Activated naive CD4-positive, alpha-beta T cell treated with anti-CD3 and anti-CD28 coated beads, Interleukin-2, amount 50 U/mL, for 24 hours (primary cell): Measurements from ENCODE around the gene FA2H.
"Not testable (repeated sequence)": the region's sequence is repeated elsewhere in the genome, so short reads cannot be mapped to it uniquely, and the experiment has no call there.

Experiments used
- H3K27ac Mint-ChIP-seq: one replicate; pipeline ENCODE4 v1.8.0; 2021; ENCODE audit warnings: mild to moderate bottlenecking, mixed read lengths
- H3K27me3 Mint-ChIP-seq: one replicate; pipeline ENCODE4 v1.8.0; 2021; ENCODE audit warnings: mixed read lengths
- H3K36me3 Mint-ChIP-seq: one replicate; pipeline ENCODE4 v1.8.0; 2021; ENCODE audit warnings: mixed read lengths
- H3K4me1 Mint-ChIP-seq: one replicate; pipeline ENCODE4 v1.8.0; 2021; ENCODE audit warnings: mixed read lengths
- H3K4me3 Mint-ChIP-seq: one replicate; pipeline ENCODE4 v1.8.0; 2021; ENCODE audit warnings: mild to moderate bottlenecking, mixed read lengths
- H3K9me3 Mint-ChIP-seq: one replicate; pipeline ENCODE4 v1.8.0; 2021; ENCODE audit warnings: mixed read lengths

The FA2H gene, protein sequence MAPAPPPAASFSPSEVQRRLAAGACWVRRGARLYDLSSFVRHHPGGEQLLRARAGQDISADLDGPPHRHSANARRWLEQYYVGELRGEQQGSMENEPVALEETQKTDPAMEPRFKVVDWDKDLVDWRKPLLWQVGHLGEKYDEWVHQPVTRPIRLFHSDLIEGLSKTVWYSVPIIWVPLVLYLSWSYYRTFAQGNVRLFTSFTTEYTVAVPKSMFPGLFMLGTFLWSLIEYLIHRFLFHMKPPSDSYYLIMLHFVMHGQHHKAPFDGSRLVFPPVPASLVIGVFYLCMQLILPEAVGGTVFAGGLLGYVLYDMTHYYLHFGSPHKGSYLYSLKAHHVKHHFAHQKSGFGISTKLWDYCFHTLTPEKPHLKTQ

DNA sequence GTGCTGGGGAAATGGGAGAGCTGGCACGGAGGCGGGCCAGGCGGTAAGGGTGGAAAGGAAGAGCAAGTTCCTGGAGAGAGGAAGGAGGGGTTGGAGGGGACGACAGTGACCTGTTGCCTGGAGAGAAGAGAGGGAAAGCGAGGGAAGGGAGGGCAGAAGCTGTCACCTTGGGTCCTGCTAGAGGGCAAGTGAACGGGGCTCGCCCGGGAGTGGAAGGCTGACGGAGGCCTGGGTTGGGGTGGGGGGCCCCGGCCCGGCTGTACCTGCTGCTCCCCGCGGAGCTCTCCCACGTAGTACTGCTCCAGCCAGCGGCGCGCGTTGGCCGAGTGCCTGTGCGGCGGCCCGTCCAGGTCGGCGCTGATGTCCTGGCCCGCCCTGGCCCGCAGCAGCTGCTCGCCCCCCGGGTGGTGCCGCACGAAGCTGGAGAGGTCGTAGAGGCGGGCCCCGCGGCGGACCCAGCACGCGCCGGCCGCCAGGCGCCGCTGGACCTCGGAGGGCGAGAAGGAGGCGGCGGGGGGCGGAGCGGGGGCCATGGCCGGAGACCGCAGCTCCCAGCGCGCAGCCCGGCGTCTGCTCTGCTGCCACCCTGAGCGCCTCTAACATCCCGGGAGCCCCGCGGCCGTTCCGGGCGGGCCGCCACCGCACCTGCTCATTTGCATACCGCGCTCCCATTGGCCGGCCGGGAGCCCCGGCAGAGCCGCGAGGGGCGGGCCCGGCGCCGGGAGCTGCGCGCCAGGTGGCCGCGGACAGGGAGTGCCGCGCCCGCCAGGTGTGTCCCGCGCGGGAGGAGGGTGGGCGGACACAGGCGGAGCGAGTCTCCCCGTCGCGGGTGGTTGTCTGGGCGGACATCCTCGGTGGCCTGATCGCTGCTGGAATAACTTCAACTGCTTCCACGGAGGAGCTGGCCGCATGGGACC lies at the start of gene FA2H:
Gene FA2H, minus strand, starts transcription at position 598 of the 917 bp plus-strand sequence. Its CDS starts 65 bp downstream, at position 533.
- Mint-ChIP-seq H3K27ac (peak within 1 kb of the TSS; percentile 9), H3K4me1 (peaks cover 9% of the 10 kb centered on the region), H3K27me3 (peaks cover 24% of the 10 kb centered on the region), H3K9me3 (no peaks in the 10 kb centered on the region), H3K4me3 (peak within 1 kb of the TSS; percentile 66), H3K36me3 (no peaks in the 10 kb centered on the region)

DNA sequence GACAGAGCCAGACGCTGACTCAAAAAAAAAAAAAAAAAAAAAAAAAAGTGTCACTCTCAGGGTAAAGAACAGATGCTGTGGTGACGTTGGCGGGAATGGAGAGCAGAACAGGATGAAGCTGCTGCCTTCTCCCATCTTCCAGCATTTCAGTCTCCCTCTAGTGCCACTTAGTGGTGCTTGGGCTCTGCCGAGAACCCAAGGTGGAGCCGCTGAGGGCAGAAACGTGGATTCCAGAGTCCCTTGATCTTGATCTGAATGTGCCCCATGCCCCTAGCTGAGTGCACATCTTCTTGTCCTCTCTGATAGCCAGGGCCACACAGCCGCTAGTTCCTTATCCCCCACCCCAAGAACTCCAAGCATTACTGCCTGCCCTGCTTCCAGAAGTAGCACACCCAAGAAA lies 43.2 kb upstream of the FA2H start:
- no peak overlapping the region for H3K4me3 Mint-ChIP-seq
- H3K9me3 Mint-ChIP-seq: no peaks in the 10 kb centered on the region
- no peak overlapping the region for H3K27ac Mint-ChIP-seq
- H3K36me3 Mint-ChIP-seq: no peaks in the 10 kb centered on the region
- no peaks in the 10 kb centered on the region for H3K4me1 Mint-ChIP-seq
- peaks cover 3% of the 10 kb centered on the region for H3K27me3 Mint-ChIP-seq

DNA sequence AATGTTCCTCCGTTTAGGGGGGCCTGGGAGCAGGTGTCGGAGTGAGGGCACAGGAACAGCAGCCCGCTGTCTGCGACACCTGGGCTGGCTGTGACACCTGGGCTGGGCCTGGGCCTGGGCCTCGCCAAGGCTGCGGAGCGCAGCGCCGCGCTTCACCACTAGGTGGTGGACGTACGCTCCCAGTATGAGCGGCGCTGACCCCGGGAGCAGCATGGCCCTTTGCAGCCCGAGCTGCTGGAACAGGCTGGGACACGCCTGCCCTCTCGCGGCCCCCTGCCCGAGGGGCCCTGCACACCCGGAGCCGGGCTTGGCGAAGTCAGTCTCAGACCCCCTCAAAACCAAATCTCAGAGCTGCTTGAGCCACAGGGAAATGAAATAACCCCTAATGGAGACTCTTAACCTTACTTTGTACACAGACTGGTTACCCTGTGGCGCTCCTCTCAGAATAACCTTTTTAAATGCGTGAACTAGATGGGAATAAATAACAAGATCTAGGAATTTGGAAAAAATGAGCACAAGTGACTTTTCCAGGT lies 38.6 kb upstream of the FA2H start:
- Mint-ChIP-seq H3K36me3 (no peaks in the 10 kb centered on the region), H3K27ac (no peak overlapping the region), H3K9me3 (no peaks in the 10 kb centered on the region), H3K4me1 (no peaks in the 10 kb centered on the region), H3K27me3 (no peaks in the 10 kb centered on the region), H3K4me3 (no peak overlapping the region)

DNA sequence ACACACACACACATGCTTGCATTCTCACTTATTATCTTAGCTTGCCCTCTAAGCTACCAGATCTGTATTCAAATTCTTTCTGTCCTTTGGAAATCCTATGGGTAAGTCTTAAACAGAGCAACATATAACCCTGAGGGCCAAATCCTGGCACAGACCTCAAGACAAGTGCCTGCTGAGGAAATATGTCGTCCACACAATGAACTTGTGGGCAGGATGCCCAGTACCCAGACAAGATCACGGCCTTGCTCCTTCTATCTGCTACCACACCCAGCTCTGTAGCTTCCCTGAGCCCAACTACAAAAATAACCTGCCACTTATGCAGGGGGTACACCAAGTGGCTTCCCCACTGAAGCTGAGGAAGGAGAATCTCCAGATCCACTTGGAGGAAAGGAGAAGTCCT lies 37.3 kb upstream of the FA2H start:
- H3K4me1 Mint-ChIP-seq: no peaks in the 10 kb centered on the region
- no peak overlapping the region for H3K27ac Mint-ChIP-seq
- H3K36me3 Mint-ChIP-seq: peaks cover under 1% of the 10 kb centered on the region
- H3K4me3 Mint-ChIP-seq: no peak overlapping the region
- H3K9me3 Mint-ChIP-seq: no peaks in the 10 kb centered on the region
- H3K27me3 Mint-ChIP-seq: no peaks in the 10 kb centered on the region

DNA sequence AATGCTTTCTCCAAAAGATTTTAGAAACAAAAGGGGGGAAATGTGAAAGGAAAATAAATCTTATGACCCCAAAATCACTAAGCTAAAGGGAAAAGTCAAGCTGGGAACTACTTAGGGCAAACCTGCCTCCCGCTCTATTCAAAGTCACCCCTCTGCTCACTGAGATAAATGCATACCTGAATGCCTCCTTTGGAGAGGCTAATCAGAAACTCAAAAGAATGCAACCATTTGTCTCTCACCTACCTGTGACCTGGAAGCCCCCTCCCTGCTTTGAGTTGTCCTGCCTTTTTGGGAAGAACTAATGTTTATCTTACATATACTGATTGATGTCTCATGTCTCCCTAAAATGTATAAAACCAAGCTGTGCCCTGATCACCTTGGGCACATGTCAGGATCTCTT lies 36.6 kb upstream of the FA2H start:
- not testable (repeated sequence) for H3K4me3 Mint-ChIP-seq, H3K36me3 Mint-ChIP-seq, H3K4me1 Mint-ChIP-seq, H3K9me3 Mint-ChIP-seq, H3K27ac Mint-ChIP-seq, H3K27me3 Mint-ChIP-seq

DNA sequence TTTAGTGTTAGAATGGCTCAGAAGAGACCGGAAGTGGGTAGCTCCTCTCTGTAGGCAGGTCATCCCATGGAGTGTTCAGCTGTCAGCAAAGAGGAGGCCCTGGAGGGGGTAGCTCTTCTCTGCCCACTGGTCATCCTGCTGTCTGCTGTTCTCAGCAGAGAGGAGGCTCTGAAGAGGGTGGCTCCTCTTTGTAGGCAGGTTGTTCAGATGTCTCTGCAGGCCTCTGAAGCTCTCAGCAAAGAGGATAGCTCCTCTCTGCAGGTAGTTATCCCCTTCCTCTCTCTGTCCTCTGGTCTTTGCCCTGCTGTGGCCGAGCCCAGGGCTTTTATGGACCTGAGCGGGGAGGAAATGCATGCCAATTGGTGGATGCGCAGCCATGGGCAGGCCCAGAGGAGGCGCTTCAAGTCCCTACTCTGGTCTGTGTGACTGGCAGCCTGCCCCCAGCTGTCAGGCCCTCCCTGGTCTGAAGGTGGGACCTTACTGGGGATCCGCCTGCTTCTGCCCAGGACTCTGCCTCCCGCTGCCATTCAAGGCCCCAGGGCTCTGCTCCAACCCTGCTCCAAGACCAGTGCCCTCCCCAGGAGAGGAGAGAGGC lies 32.5 kb upstream of the FA2H start:
- Mint-ChIP-seq H3K27me3 (peaks cover 7% of the 10 kb centered on the region), H3K27ac (no peak overlapping the region), H3K9me3 (peaks cover 17% of the 10 kb centered on the region), H3K36me3 (peaks cover 4% of the 10 kb centered on the region), H3K4me1 (no peaks in the 10 kb centered on the region), H3K4me3 (no peak overlapping the region)

DNA sequence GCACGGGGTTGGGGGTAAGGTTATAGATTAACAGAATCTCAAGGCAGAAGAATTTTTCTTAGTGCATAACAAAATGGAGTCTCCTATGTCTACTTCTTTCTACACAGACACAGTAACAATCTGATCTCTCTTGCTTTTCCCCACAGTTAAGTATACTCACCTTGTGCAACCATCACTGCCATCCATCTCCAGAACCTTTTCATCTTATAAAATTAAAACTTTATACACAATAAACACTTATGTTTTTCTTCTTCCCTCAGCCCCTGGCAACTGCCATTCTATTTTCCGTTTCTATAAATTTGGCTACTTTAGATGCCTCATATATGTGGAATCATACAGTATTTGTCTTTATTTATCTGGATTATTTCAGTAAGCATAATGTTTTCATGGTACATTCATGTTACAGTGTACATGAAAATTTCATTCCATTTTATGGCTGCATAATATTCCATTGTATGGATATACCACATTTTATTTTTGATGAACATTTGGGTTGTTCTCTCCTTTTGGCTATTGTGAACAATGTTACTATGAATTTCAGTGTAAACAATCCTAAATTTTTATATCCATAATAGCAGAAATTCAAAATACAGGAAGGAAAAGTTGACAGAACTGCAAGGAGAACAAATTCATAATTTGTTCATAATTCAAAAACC lies 25.7 kb upstream of the FA2H start:
- peaks cover 18% of the 10 kb centered on the region for H3K27me3 Mint-ChIP-seq
- H3K27ac Mint-ChIP-seq: no peak overlapping the region
- no peak overlapping the region for H3K4me3 Mint-ChIP-seq

DNA sequence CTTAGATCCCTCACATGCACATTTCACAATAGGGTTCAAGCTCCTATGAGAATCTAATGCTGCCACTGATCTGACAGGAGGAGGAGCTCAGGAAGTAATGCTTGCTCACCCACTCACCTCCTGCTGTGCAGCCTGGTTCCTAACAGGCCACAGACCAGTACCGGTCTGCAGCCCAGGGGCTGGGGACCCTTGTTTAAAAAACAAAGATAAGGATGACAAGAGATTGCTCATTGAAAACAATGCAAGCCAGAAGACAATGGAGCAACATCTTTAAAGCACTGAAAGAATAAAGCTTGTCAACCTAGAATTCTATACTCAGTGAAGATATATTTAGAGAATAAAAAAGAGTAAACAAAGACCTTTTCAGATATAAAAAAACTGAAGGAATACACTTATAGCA lies 22.8 kb upstream of the FA2H start:
- Mint-ChIP-seq H3K27ac (no peak overlapping the region), H3K4me3 (no peak overlapping the region), H3K27me3 (peaks cover 22% of the 10 kb centered on the region), H3K9me3 (peaks cover 5% of the 10 kb centered on the region), H3K36me3 (no peaks in the 10 kb centered on the region), H3K4me1 (no peaks in the 10 kb centered on the region)

More for the DNA sequence above, 25.7 kb upstream of the FA2H start:
- Mint-ChIP-seq H3K4me1 (no peaks in the 10 kb centered on the region), H3K9me3 (peaks cover 16% of the 10 kb centered on the region), H3K36me3 (no peaks in the 10 kb centered on the region)

DNA sequence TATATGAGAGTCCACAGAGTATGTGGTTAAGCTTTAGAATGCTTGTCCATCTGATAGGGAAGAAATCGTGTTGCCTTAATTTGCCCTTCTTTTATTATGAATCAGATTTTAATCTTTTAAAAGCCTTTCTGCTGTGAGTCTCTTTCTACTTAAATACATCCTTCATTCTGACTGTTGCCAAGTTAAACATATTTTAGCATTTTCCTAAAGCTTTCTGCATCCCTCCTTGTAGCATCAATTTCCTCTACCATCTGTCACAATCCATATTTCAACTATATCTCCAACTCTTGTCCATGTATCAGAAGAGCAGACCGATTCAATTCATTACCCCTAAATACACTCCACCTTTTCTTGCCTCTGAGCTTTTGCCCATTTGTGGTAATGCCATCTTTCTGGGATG lies 20.5 kb upstream of the FA2H start:
- no peak overlapping the region for H3K27ac Mint-ChIP-seq
- H3K27me3 Mint-ChIP-seq: peaks cover 20% of the 10 kb centered on the region
- H3K9me3 Mint-ChIP-seq: peaks cover under 1% of the 10 kb centered on the region
- no peak overlapping the region for H3K4me3 Mint-ChIP-seq
- H3K4me1 Mint-ChIP-seq: no peaks in the 10 kb centered on the region
- H3K36me3 Mint-ChIP-seq: no peaks in the 10 kb centered on the region

DNA sequence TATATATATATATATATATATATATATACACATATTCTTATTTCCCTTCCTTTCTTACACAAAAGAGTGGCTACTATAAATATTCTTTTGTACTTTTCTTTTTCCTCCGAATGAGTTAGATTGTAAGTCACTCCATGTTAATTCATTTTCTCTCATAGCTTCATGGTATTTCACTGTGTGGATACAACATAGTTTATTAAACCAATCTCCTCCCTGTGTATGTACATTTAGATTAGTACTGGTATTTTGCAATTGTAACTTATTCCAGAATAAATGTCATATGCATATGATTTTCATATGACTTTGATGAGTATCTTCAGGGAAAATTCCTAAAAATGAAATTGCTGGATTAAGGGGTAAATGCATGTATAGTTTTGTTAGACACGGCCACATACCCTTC lies 20.0 kb upstream of the FA2H start:
- Mint-ChIP-seq H3K27me3 (peaks cover 20% of the 10 kb centered on the region), H3K36me3 (no peaks in the 10 kb centered on the region), H3K27ac (no peak overlapping the region), H3K9me3 (no peaks in the 10 kb centered on the region), H3K4me3 (no peak overlapping the region), H3K4me1 (no peaks in the 10 kb centered on the region)

DNA sequence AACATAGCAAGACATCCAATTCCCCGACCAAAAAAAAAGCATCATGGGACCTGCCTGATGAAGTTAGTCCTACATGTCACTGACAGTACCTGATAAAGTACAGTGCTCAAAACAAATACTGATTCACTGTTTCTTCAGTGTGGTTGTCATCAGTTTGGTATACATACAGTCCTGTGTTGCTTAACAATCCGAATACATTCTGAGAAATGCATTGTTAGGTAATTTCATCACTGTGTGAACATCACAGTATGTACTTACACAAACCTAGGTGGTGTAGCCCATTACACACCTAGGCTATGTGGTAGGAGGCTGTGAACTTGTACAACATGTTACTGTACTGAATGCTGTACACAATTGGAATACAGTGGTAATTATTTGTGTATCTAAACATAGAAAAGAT lies 19.0 kb upstream of the FA2H start:
- H3K4me3 Mint-ChIP-seq: no peak overlapping the region
- H3K9me3 Mint-ChIP-seq: no peaks in the 10 kb centered on the region
- no peaks in the 10 kb centered on the region for H3K36me3 Mint-ChIP-seq
- H3K27ac Mint-ChIP-seq: no peak overlapping the region
- no peaks in the 10 kb centered on the region for H3K4me1 Mint-ChIP-seq
- peaks cover 20% of the 10 kb centered on the region for H3K27me3 Mint-ChIP-seq

DNA sequence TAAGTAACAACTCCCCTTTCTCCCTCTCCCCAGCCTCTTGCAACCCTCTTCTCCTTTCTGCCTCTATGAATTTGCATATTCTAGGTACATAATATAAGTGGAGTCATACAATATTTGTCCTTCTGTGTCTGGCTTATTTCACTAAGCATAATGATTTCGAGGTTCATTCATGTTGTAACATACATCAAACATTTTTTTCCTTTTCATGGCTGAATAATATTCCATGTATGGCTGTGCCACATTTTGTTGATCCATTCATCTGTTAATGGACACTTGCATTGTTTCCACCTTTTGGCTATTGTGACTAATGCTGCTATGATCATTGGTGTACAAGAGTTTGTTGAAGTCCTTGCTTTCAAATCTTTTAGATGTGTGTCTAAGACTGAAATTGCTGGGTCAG lies 17.6 kb upstream of the FA2H start:
- Mint-ChIP-seq H3K27me3 (peaks cover 18% of the 10 kb centered on the region), H3K9me3 (no peaks in the 10 kb centered on the region), H3K4me3 (no peak overlapping the region), H3K36me3 (no peaks in the 10 kb centered on the region), H3K4me1 (no peaks in the 10 kb centered on the region), H3K27ac (no peak overlapping the region)

DNA sequence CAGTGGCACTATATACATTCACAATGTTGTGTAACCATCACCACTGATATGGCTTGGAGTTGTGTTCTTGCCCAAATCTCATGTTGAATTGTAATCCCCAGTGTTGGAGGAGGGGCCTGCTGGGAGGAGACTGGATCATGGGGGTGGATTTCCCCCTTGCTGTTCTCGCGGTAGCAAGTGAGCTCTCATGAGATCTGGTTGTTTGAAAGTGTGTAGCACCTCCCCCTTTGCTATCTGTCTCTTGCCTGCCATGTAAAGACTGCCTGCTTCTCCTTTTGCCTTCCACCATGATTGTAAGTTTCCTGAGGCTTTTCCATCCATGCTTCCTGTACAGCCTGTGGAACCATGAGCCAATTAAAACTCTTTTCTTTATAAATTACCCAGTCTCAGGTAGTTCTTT lies 17.1 kb upstream of the FA2H start:
- H3K27ac Mint-ChIP-seq, H3K9me3 Mint-ChIP-seq, H3K4me1 Mint-ChIP-seq: not testable (repeated sequence)

DNA sequence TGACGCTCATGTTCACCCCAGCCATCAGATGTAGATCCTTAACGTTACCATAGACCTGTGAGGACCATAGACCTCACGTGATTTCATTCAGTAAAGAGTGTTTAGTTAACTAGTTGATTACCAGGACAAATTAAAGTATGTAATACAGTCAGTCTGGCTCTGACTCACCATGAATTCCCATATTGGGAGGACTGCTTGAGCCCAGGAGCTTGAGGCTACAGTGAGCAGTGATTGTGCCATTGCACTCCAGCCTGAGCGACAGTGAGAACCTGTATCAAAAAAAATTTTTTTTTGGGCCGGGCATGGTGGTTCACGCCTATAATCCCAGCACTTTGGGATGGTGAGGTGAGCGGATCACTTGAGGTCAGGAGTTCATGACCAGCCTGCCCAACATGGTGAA lies 13.5 kb upstream of the FA2H start:
- Mint-ChIP-seq H3K36me3 (no peaks in the 10 kb centered on the region), H3K9me3 (no peaks in the 10 kb centered on the region), H3K27me3 (peaks cover 2% of the 10 kb centered on the region), H3K4me3 (no peak overlapping the region), H3K27ac (no peak overlapping the region), H3K4me1 (no peaks in the 10 kb centered on the region)

More for the DNA sequence above, 17.1 kb upstream of the FA2H start:
- not testable (repeated sequence) for H3K4me3 Mint-ChIP-seq, H3K36me3 Mint-ChIP-seq
- H3K27me3 Mint-ChIP-seq: peaks cover 17% of the 10 kb centered on the region

DNA sequence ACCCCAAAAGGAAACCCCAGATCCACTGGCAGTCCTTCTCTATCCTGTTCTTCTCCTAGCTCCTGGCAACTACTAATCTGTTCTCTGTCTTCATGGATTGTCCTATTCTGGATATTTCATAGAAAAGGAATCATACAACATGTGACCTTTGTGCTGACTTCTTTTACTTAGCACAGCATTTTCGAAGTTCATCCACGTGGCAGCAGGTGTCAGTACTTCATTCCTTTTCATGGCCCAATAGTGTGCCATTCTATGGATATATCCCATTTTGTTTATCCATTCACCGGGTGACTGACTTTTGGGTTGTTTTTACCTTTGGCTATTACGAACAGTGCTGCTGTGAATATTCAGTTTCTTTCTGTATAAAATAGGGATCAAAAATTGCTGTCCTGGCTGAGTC lies 10.4 kb upstream of the FA2H start:
- Mint-ChIP-seq H3K36me3 (no peaks in the 10 kb centered on the region), H3K27me3 (peaks cover 2% of the 10 kb centered on the region), H3K4me1 (no peaks in the 10 kb centered on the region), H3K27ac (no peak overlapping the region), H3K4me3 (no peak overlapping the region), H3K9me3 (no peaks in the 10 kb centered on the region)
